NCI-H82 treated with DMSO at 0.1 percent for 48 hours (cell line): Measurements from ENCODE around the gene PARVG.

ENCODE experiments used
- DNase-seq: peaks from one replicate; lab custom pipeline; 2025; ENCODE audit not compliant: unreplicated experiment; lab: John Stamatoyannopoulos, UW

PARVG gene

DNA sequence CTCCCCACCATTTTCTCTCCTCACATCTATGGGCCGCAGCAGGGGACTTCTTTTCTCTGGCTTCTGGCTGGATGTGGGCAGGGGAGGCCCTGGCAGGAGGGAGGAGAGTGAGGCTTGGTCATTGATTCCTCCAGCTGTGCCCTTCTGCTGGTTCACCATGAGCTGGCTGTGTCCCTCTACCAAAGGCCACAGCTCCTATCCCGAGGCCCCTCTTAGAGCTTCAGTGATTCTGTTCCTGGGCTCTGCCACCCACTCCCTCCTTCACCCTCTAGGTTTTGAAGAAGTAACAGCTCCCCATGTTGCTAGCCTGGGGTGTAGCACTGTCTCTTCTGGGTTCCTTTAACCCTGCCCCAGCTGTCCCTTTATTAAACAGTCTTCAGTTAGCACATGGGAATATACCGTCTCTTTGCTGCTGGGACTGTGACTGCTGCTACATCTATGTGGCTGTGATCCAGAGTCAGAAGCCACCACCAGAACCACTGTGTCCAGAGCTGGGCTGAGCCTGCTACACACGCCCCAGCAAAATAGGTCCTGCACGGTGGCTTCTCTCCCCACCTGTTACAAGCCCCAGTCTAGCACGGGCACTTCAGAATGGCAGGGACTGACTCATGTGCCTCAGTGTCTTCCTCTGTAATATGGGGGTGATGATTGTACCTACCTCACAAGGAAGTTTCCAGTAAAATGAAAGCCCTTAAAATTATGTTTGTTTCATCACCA lies 578 bp upstream of the PARVG start:
- no peak for DNase-seq

DNA sequence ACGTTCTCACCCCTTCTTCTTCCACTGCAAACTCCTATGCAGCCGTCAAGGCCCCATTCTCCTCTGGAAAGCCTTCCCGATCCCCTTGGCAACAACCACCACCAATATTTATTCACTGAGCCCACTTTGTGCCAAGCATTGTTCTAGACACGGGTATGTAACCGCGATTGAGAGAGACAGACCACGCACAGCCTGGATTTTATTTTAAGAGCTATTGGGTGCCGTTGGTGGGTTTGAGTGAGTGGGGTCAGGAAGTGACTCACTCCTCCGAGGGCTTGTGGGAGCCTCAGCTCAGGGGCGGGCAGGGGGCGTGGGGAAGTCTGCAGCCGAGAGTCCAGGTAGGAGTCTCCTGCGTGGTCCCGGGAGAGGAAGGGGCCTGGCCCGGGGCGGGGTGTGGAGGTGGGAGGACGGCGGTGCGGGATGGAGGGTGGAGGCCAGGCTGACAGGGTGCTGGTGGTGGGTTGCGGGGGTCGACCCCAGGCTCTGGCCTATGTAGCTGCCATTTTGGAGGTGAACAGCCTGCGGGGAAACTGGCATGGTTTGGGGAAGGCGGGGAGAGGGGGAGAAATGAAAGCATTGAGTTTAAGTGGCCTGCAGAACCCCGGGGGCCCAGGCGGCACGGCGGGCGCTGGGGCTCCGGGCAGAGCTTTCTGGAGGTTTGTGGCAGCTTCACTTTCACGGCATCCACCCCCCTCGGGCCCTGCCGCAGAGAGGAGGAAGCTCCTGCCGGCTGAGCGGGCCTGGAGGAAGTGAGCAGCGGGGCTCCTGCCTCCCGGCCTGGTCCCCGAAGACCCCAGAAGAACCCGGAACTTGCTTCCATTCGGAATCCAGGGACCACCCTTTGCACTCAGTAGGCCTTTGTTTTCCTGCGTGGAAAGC lies 547 bp downstream of the PARVG start:
- DNase-seq, result no peak

DNA sequence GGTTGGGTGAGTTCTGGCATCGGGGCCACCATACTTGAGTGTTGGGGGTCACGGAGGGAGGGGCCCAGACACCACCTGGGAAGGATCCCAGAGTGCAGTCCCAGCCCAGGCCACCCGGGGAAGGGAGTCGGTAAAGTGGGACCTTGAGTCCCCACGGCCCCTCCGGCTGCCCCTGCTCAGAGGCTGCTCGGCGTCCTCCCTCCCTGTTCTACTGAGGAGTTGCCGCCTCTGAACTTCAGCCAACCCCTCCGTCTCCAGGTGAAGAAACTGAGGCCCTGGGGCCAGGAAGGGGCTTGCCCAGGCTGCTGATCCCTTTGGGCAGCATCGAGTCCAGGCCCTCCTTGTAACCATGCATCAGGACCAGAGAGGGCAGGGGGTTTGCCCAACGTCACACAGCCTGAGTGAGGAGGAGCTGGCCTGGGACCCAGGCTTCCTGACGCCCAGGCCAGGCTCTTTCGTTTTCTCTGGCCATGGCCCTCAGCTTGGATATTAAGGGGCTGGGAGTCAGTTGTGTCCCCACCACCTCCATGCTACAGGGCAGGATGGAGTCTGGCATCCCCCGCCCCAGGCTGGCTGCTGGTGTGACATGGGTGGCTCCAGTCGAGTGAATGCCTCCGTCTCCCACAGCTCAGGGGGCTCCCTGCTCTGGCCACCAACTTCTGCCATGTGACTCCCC lies 1.3 kb downstream of the PARVG start:
- no peak for DNase-seq

DNA sequence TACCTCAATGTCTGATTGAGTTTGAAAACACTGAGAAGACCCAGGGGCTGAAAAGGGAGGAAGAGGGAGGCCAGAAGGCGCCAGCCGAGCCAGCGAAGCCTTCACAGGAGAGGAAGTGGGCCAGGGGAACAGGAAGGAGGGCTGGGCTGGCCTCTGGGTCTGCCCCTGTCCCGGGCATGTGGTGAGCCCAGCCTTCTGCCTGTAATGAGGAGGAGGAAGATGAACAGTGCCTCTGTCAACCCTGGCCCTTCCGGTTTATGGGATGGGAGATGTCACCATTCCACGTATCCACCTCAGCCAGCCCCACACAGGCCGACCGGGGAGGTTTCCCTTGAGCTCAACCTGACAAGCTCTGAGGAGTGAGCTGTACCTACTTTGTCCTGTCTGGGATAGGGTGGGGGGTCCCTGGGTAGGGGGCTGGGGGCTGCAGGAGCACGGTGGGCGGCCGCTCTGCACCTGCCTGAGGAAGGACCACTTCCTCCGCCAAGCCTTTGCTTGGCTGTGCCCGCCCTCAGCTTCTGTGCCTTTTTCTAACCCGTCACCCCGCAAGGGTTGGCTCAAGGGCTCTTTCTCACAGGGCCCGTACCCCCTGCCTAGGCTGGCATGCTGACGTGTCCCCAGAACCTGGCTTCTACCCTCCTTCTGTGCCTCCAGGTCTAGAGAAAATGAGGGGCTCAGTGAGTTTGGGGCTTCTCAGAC lies 2.0 kb downstream of the PARVG start:
- DNase-seq, result no peak

DNA sequence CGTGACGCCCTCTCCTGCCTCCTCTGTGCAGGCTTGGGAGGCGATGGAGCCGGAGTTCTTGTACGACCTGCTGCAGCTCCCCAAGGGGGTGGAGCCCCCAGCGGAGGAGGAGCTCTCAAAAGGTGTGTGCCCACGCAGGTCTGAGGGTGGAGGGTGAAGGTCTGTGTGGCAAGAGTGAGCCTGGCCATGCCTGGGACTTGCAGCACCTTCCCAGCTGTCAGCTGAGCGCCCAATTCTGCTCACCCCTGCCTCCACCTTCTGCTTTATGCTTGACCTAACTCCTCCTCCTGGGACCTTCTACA lies 2.5 kb downstream of the PARVG start:
- DNase-seq, result no peak

DNA sequence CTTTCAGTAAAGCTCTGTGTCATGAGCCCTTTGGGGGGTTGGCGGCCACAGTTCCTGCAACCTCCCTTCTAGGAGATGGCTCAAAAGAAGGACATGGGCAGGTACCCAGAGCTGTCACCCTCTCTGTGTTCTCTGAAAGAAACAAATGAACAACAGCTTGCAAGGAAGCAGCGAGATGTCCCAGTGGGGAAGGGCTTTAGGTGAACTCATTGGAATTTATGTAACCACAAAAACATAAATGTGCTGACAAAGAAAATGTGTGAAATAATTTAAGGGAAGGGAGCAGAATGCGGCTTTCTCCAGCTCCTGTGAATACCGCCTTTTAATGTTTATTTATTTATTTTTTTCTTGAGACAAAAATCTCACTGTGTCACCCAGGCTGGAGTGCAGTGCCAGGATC lies 3.3 kb downstream of the PARVG start:
- DNase-seq, result no peak

DNA sequence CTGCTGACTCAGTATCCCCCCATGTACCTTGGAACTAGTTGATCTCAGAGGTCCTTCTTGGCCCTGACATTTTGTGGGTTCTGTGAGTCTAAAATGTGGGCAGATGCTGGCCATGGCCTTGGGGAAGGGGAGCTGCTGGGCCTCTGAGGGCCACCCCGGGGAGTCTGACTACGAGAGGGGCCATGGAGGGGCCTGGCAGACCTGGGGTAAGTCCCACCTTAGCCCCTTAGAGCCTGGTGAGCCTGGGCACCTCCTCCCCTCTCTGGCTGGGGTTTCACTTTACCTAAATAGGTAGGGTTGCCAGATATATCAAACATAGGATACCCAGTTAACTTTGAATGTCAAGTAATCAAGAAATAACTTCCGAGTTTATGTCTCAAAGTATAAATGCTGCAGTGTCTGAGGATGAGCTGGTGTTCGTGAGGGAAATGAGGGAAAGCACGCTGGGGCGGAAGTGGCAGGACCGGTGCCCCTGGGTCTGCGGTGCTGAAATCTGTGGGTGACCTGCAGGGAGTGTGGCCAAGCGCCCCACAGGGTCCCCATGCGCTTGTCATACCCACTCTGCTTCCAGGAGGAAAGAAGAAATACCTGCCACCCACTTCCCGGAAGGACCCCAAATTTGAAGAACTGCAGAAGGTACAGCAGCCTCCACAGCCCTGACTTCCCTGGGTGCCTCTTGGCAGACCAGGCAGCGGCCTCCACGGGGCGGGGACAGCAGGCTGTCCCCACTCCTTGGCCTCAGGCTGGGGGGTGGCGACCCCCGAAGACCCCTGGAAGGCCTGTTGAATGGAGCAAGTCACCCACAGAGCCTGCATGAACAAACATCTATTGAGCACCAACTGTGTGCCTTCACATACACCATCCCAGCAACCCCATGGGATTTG lies 4.8 kb downstream of the PARVG start:
- no peak for DNase-seq

DNA sequence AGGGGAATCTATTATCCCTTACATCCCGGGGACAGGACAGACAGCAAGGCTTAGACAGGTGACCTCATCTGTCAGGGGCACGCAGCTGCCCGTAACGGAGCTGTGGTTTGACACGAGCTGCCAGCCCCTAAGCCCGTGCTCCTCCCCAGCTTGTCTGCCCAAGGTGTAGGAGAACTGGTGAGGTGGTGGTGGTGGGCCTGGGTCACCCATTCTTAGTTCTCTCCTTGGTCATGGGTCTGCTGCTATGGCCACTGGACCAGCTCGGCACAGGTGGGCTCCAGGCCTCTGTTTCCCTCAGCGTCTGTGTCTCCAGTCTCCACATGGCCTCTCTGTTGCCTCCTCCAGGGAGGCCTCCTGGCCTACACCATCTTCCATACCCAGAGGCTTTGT lies 5.4 kb downstream of the PARVG start:
- DNase-seq, result no peak

DNA sequence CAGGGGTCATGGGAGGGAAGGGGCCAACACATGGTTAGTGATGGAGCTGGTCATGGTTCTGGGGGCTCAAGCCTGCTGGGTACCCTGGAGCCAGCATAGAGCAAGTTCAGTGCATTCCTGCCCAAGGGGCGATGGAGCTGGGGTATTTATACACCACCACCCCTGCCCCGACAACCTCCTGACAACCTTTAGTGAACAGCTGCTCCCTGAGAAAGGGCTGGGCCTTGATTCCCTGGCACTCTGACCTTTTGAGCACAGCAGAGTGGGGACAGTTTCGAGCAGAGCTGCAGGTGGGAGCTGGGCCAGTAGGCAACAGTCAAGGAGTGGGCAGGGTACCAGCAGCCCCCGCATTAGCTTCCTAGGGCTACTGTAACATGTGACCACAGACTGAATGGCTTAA lies 6.0 kb downstream of the PARVG start:
- no peak for DNase-seq

DNA sequence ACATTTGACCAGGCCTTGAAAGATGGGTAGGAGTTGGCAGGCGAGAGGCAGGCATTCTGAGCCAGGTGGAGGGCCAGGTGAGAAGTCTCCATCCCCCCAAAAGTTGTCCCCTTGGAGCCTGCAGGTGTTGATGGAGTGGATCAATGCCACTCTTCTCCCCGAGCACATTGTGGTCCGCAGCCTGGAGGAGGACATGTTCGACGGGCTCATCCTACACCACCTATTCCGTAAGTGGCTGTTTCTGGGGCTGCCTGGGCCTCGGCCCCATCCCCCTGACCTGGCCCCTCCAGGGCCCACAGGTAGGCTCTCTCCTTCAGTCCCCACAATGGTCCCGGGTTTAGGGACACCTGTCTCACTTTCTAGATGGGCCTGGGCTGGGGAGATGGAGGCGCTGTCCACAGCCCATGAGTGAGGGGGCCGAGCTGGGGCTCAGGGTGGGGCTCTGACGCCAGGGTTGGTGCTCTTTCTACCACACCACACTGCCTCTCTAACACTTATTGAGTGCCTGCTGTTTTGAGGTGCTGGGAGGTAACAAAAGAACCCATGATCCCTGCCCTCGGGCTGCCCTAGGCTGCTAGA lies 7.0 kb downstream of the PARVG start:
- no peak for DNase-seq

DNA sequence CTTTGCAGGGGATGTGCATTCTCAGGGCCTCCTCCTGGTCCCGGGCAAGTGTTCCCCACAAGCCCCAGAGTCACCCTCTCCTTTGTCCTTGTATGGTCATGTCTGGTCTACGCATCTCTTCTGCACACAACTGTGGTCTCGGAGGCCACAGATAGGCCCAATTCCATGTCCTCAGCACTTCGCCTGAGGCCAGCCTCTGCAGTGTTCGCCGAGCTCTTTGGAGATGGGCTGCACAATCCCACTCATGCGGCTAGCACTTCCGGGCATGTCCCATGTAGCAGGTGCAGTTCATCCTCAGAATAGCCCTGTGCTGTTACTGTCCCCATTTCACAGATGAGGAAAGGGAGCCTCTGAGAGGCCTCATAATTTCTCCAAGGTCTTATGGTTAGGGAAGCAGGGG lies 7.6 kb downstream of the PARVG start:
- DNase-seq, result no peak

DNA sequence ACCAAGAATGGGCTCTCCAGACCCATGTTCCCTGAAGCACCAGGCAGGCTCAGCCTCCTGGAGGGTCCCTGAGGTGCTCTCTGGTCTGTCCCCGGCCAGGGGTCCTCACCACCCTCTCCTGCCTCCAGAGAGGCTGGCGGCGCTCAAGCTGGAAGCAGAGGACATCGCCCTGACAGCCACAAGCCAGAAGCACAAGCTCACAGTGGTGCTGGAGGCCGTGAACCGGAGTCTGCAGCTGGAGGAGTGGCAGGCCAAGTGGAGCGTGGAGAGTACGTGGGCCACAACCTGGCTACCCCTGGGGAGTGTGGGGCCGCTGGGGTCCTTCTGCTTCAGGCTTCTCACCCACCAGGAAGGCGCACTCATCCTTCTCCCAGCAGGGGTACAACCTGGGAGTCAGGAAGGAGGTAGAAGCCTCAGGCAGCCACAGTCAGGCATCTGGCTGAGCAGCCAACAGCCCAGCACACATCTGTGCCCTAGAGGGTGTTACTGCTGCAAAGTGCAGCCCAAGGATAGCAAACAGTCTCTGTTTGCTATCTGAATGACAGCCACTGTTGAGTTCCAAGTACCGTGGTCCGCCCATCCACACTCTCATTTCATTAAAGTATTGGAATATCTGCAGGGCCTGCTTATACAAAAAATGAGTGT lies 8.4 kb downstream of the PARVG start:
- no peak for DNase-seq

DNA sequence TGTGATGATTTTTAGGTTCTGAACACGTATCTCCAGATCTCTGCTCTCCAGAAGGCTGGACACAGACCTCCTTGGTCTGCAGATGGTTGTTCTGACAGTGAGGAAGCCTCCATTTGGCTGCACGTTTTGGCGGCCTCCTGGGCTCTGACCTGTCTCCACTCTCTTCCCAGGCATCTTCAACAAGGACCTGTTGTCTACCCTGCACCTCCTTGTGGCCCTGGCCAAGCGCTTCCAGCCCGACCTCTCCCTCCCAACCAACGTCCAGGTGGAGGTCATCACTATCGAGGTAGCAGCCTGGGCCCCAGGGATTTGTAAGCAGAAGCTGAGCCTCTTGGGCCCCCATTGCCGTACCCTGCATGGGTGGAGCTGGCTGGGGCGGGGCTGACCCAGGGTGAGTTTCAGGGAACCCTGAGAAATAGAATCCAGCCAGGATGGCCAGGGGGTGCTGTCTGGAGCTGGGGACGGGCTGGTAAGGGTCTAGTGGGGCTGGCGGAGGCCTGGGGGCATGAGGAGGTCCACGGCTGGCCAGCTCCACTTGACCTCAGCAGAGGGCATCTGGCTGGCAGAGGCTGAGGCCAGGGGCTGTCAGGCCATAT lies 9.8 kb downstream of the PARVG start:
- no peak for DNase-seq

DNA sequence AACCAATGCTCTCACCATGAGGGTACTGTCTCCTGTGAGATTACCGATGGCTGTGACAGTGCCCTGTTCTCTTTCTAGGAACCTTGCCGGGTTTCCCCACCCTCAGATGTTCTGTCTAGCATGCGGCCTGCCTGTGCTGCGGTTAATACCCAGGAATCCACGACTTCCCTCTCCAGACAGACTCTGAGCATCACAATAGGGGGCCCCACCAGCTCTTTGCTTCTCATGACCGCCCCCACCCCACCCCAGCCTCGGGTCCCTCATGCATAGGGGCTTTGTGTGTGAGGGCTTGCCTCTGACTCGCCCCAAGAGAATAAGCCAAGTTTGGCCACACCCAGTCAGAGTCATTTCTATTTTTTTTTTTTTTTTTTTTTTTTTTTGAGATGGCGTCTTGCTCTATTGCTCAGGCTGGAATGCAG lies 10.3 kb downstream of the PARVG start:
- no peak for DNase-seq

DNA sequence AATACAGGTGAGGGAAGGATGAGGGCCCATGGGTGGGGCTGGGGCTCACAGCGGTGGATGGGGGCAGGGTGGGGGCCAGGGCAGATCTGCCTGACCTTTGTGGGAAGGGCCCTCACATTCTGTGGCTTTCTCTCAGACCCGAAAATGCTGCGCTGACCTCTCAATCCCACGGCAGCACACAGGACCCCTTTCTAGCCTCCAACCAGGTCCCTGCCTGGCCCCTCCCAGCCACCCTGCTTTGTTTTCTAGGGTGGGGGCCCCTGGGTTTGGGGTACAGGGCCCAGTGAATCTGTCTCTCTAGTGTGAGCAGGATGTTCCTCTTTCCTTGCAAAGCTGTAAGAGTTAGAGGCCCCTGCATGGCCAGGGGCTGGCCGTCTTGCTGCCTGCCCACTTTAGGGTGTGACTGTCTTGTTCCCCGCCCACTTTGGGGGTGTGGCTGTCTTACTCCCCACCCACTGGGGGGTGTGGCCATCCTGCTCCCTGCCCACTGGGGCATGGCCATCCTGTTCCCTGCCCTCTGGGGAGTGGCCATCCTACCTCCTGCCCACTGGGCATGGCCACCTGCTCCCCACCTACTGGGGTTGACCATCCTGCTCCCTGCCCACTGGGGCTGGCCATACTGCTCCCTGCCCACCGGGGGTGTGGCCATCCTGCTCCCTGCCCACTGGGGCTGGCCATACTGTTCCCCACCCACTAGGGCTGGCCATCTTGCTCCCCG lies 11.5 kb downstream of the PARVG start:
- no peak for DNase-seq

DNA sequence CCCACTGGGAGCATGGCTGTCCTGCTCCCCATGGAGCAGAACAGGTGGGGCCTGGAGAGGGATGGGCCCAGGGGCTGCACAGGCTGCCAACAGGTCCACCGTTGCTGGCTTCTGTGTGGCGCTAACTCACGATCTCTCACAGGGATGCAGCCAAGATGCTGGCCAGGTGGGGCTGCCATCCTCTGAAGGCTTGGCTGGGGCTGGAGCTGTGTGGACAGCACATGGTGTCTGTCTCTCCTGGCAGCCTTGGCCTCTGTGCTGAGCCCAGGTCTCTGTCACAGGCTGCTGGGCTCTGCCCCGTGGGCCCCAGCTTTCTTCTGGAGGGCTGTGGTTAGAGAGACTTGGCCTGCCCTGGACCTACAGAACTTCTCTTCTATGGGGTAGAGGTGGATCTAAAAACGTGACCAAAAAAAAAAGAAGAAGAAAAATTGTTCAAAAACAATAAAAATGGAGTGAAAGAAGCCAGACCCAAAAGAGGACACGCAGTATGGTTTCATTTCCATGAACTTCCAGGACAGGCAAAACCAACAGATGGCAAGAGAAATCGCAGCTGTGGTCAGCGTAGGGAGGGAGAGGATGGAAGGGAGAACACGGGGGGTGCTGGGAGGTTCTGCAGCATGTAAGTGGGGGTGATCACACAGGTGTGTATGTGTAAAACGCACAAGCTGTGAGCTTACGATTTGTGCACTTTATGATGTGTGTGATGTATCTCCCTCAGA lies 12.2 kb downstream of the PARVG start:
- no peak for DNase-seq

DNA sequence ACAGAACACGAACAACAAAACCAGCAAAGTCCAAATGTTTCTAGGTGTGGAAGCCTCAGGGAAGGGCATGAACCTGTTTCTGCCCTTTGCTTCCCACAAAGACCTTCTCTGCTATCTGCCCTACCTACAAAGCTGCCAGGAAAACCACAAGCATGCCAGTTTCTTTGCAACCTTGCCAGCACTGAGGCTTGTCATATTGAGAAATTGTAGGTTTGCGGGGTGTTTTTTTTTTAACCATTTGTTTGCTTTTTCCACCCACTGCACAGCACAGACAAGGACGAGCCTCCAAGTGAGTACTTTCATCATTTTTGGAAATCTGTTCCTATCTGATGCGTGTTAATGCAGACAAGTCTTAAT lies 12.8 kb downstream of the PARVG start:
- no peak for DNase-seq

DNA sequence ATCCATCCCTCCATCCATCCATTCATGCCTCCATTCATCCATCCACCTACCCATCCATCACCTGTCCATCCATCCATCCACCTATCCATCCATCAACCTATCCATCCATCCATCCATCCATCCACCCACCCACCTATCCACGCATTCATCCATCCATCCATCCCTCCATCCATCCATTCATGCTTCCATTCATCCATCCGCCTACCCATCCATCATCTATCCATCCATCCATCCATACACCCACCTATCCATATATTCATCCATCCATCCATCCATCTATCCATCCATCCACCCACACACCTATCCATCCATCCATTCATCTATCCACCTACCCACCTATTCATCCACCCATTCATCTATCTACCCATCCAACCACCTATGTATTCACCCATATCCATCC lies 13.8 kb downstream of the PARVG start:
- no peak for DNase-seq
